HG03457 (cell line): ENCODE data around the gene ITPRIPL1.

Experiments
- ATAC-seq: cut with Tn5 transposase; IDR thresholded peaks from one replicate; pipeline ENCODE4 v1.9.1; 2021; ENCODE audit warnings: moderate number of reproducible peaks; ENCODE audit not compliant: unreplicated experiment

The ITPRIPL1 gene

DNA sequence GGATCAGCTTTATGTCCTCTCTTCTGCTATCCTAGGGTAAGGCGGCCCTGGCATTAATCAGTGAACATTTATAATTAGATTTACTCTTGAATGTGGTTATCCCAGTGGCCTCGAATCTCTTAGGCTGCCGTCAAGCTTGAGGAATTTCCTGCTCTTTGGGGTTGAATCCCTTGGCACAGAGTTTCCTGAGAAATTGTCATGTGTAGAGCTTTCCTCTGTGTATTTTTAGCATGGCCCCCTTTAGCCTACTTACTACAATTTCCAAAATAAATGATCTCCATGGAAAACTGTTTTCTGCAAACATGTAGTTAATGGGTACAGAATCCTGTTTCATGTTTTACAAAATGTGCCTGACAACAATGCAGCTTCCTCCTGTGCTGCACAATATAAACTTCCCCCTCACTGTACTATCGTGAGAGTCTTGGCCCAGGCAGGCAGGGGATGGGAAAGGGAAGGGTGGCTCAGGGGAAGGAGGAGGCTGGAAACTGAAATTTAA, 28.5 kb downstream of the ITPRIPL1 start:
- ATAC-seq: no peak

DNA sequence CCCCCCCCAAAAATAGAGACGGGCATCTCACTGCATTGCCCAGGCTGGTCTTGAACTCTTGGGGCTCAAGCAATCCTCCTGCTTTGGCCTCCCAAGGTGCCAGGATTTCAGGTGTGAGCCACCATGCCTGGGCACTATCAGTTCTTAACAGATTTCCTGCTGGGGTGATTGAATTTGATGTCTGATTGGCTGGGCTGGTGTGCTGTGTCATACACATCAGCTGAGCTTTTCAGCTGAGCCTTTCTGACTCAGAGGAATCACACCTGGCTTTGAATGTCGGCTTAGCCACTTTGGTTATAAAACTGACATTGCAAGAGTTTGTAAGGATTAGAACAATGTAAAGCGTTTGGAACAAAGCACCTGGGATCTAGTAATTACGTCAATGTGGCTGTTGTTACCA, 29.4 kb downstream of the ITPRIPL1 start:
- ATAC-seq: no peak

DNA sequence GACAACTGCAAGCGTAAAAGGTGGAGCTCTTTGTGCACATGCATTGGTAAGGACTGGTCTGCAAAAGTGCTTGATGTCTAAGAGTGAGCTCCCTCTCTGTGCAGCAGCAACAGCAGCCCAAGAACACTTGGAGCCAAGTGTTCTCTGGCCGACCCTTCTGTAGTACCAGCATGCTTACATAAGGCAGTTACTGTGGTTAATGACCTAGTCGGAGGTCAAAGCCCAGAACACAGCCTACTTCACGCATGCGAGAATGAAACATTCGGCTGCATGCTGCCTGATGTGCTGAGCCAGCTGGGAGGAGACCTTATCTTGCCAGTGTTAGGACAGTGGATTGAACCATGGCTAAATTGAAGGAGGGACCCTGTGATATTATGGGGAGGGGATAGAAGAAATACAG, 31.8 kb downstream of the ITPRIPL1 start:
- ATAC-seq: no peak

DNA sequence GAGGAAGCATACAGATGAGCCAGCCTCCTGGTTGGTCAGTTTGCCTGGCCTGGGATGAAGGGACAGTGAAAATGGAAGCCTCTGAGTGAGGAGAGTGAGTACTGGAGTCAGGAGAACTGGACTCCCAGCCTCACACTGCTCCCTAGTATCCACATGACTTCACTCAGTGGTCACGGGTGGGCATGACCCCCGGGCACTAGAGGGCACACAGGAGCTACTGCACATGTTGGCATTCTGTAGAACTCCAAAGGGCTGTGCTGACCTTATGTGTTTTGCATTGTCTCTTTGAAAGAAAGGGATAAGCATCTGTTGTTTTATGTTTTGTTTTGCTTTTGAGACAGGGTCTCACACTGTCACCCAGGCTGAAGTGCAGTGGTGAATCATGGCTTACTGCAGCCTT, 34.2 kb downstream of the ITPRIPL1 start:
- no peak for ATAC-seq

DNA sequence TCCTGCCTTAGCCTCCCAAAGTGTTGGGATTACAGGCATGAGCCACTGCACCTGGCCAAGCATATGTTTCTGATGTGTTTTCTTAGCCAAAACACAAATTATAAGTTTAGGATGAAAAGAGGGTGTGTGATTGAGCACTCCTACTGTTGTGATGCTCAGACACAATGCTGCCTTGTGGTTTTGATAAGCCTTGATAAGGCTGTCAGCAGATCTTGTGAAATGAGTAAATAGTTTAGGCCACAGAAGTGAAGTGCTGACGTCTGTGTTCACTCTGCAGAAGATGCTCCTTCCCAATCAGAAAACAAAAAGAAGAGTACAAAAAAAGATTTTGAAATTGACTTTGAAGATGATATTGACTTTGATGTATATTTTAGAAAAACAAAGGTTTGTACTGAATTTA, 34.7 kb downstream of the ITPRIPL1 start:
- ATAC-seq: no peak

DNA sequence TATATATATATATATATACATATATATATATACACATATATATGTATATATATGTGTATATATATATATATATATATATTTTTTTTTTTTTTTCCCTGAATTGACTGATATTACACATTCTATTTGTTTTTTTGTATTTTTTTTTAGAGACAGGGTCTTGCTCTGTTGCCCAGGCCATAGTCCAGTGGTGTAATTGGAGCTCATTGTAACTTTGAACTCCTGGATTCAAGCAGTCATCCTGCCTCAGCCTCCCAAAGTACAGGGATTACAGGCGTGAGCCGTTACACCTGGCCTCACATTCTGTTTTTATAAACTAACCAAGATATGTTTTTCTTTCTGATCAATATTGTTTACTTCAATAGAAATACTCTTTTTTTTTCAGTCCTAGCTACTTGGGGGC, 36.6 kb downstream of the ITPRIPL1 start:
- ATAC-seq: no peak

DNA sequence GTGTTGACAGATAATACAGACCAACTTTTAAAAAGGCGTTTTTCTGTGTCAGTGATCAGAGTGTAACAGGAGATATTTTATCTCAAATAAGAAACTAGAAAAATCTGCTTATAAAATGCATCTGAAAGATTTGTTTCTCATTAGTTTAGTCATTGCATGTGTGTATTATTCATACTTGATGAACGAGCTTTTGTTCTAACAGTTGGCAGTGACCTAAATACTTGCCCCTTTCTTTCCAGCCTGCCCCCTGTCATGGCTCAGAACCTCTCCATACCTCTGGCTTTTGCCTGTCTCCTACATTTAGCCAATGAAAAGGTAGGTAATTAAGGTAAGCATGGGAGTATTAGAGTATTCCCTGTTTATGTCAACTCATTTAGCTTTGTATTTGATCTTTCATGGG, 44.1 kb downstream of the ITPRIPL1 start:
- ATAC-seq: no peak

DNA sequence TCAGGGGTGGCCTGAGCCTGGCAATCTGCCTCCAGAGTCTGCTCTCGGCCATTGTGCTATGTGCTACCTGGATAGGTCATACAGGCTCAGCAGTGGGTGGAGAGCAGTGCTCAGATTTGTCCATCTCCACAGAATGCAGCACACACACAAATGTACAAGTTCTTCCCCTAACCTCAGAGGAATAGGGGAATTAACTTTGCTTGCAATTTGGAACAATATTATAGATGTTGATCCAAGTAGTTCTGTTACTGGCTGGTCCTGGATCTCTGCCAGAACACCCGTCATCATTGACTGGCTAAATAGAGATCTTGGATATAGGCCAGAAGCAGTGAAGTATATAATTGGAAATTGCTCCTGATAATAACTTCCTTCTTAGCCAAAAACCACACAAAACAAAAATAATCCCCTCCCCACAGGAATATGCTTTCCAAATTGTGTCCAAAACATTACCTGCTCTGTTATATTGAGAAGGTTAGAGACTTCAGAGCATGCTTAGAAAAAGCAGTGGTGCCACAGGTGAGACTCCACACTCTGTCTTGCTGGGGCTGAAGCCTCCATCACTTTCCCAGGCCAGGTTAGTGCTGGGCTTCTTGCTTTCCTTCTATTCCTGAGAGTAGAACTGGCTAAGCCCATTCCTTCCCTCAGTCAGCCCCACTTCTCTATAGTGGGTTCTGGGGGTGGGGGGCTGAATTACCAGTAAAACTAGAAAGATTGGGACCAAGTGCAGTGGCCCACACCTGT, 49.3 kb downstream of the ITPRIPL1 start:
- ATAC-seq: no peak
